Activated T-cell treated with anti-CD3 and anti-CD28 coated beads, Interleukin-2, amount 50 U/mL, for 4 hours (primary cell): ENCODE results near the gene CLMN. TPM values are rescaled to one million over a fixed set of nuclear protein-coding genes. Genes with fewer than 3 reads are reported as not detected.

Experiments
- ATAC-seq, 2 donors: fragments of 200-7000 bp; cut with Tn5 transposase; one replicate each; pipeline ENCODE4 v1.10.0; 2021
- DNase-seq: peaks from one replicate; pipeline ENCODE4 v3.0.0-alpha.2; 2020
- H3K27me3 Mint-ChIP-seq: one replicate; pipeline ENCODE4 v1.8.0; 2021; ENCODE audit warnings: low read depth, mixed read lengths
- H3K36me3 Mint-ChIP-seq: one replicate; pipeline ENCODE4 v1.8.0; 2022; ENCODE audit warnings: mixed read lengths; ENCODE audit not compliant: insufficient read depth
- H3K4me1 Mint-ChIP-seq: one replicate; pipeline ENCODE4 v1.8.0; 2021; ENCODE audit warnings: low read depth, mixed read lengths
- H3K4me3 Mint-ChIP-seq: one replicate; pipeline ENCODE4 v1.8.0; 2021; ENCODE audit warnings: mild to moderate bottlenecking, moderate library complexity, mixed read lengths
- H3K9me3 Mint-ChIP-seq: one replicate; pipeline ENCODE4 v1.8.0; 2021; ENCODE audit warnings: mixed read lengths
- total RNA-seq, 3 donors: library from RNA; stranded (reverse); gene quantifications; one replicate each; pipeline ENCODE4 v1.2.1, GENCODE V29; 2021

The CLMN gene, protein sequence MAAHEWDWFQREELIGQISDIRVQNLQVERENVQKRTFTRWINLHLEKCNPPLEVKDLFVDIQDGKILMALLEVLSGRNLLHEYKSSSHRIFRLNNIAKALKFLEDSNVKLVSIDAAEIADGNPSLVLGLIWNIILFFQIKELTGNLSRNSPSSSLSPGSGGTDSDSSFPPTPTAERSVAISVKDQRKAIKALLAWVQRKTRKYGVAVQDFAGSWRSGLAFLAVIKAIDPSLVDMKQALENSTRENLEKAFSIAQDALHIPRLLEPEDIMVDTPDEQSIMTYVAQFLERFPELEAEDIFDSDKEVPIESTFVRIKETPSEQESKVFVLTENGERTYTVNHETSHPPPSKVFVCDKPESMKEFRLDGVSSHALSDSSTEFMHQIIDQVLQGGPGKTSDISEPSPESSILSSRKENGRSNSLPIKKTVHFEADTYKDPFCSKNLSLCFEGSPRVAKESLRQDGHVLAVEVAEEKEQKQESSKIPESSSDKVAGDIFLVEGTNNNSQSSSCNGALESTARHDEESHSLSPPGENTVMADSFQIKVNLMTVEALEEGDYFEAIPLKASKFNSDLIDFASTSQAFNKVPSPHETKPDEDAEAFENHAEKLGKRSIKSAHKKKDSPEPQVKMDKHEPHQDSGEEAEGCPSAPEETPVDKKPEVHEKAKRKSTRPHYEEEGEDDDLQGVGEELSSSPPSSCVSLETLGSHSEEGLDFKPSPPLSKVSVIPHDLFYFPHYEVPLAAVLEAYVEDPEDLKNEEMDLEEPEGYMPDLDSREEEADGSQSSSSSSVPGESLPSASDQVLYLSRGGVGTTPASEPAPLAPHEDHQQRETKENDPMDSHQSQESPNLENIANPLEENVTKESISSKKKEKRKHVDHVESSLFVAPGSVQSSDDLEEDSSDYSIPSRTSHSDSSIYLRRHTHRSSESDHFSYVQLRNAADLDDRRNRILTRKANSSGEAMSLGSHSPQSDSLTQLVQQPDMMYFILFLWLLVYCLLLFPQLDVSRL
- 1 to 10 TPM in 1 of 3 donors, under 1 TPM in 2; 0.71 to 1.3 (median 0.71) TPM for total RNA-seq

DNA sequence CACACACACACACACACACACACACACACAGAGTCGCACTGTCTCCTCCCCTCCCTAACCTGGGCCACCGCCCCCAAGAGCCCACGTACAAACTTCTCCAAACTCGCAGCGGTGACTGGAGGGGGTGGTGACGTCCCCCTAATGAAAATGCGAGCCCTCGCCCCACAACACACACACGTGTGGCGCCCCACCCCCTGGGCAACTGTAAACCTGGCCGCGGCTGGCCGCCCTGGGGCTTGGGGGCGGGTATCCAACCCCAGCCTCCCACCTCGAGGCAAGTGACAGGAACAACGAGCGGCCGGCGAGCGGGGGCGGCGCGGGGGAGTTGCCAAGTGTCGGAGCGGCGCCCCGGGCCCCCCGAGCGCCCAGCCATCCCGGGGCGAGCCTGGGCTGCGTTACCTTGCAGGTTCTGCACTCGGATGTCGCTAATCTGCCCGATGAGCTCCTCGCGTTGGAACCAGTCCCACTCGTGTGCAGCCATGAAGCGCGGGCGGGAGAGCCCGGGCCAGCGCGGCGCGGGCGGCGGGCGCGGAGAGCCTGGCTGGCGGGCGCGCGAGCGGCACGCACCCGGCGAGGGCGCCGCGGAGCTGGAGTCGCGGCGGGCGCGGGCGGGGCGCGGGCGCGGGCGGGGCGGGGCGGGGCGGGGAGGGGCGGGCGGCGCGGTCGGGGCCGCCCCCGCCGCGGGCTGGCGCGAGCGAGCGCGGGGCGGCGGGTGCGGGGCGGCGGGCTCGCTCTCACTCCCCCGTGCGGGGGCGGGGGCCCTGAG is at the start of gene CLMN:
TSS of gene CLMN (minus strand) at position 597 of the 766 bp plus-strand sequence. CDS start at position 481, 116 bp downstream.
- H3K4me3 Mint-ChIP-seq, result peak within 1 kb of the TSS; percentile 77
- DNase-seq (peak; percentile 14), ATAC-seq (peak; percentile 63 to 65)
- no peaks in the 10 kb centered on the region for H3K36me3 Mint-ChIP-seq
- peaks cover 28% of the 10 kb centered on the region for H3K27me3 Mint-ChIP-seq
- H3K4me1 Mint-ChIP-seq, result peaks cover 13% of the 10 kb centered on the region
- H3K9me3 Mint-ChIP-seq, result no peaks in the 10 kb centered on the region

DNA sequence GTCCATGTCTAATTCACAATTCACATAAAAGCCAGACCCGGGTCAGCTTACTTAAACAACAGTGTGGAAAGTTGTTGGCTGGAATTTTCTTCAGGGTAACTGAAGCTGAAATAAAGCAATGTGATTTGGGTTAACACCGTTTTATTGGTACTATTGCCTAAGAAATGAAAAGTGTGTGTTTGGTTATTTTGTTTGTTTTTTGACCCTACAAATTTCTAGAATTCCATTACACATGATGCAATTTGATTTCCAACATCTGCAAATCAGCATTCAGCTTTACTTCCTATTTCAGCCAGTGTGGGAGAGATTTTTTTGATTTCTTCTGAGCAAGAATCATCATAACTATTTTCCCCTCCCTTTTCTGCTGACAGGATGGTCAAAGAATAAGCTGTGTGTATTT is 45.7 kb upstream of the CLMN start:
- Mint-ChIP-seq H3K36me3 (no peaks in the 10 kb centered on the region), H3K27me3 (peaks cover 28% of the 10 kb centered on the region), H3K4me3 (no peak overlapping the region), H3K4me1 (no peaks in the 10 kb centered on the region), H3K9me3 (no peaks in the 10 kb centered on the region)
- ATAC-seq (no peak), DNase-seq (no peak)

DNA sequence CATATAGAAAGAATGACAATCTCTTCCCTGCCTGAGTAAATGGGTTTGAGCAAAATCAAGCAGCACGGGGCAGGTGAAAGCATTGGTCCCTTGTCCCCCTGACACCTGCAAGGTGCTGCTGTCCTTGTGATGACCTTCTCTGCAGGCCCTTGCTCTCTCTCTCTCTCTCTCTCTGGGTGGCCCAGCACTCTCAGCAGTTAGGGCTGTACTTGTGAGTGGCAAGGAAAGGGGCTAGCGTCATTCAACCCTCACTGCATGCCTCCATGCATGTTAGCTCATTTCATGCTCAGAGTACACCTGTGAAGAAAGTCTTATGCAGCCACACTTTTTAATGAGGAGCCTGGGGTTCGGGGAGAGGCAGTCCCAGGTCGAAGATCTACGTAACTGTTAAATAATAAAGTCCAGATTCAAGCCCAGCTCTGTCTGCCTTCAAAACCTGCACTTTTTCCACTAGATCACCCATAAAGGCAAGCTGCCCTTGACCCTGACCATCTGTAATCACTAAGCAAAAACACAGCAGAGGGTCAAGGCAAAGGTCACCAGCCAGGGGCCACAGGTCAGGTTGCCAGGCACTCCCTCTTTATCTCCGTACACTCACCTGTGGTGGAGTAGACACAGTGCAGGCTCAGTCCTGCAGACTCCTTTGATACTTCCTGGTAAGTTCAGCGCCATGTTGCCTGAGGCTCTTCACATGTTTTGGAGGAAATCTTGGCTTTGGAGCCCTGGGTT is 44.9 kb upstream of the CLMN start:
- Mint-ChIP-seq H3K27me3 (peaks cover 30% of the 10 kb centered on the region), H3K4me3 (no peak overlapping the region), H3K4me1 (no peaks in the 10 kb centered on the region), H3K36me3 (no peaks in the 10 kb centered on the region), H3K9me3 (no peaks in the 10 kb centered on the region)
- ATAC-seq, result no peak
- no peak for DNase-seq

DNA sequence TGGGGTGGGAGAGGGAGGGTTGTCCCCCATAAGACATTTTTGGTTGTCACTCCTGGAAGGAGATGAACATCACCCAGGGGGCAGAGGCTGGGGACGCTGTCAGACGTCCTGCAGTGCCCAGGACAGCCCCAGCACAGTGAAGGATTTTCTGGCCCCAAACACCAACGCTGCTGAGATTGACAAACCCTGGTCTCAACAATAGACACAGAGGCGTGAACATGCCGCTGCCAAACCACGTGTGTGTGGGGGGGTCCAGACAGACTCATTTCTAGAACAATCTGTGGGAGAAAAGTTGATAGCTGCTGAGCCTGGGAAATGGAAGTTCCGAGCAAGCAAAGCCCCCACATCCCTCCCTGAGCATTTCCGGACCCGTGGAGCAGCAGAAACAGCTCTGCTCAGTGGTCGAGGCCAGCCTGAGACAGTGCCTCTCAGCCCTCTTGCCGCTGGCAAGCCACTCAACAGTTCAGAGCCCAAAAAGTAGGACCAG is 43.8 kb upstream of the CLMN start:
- DNase-seq, result no peak
- H3K36me3 Mint-ChIP-seq, result no peaks in the 10 kb centered on the region
- H3K27me3 Mint-ChIP-seq, result peaks cover 34% of the 10 kb centered on the region
- no peaks in the 10 kb centered on the region for H3K9me3 Mint-ChIP-seq
- no peak for ATAC-seq
- no peaks in the 10 kb centered on the region for H3K4me1 Mint-ChIP-seq
- H3K4me3 Mint-ChIP-seq, result no peak overlapping the region

DNA sequence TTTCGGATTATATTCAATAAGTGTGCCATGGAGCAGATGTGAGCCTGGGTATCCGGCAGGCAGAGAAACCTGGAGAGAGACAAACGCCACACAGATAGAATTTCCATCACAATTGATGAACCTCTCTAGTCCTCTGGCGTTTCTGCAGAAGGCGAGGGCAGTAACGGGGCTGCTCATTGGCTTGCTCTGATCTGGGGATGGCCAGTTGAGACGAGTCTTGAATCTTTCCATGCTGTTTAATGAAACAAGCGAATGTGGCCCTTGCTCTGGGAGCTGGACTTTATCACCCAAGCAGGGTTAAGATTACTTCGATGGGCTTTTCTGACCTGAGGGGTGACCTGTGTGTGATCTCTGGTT is 42.4 kb upstream of the CLMN start:
- H3K27me3 Mint-ChIP-seq, result peaks cover 34% of the 10 kb centered on the region
- no peaks in the 10 kb centered on the region for H3K9me3 Mint-ChIP-seq
- DNase-seq, result no peak
- no peaks in the 10 kb centered on the region for H3K4me1 Mint-ChIP-seq
- ATAC-seq, result no peak
- H3K4me3 Mint-ChIP-seq, result no peak overlapping the region
- H3K36me3 Mint-ChIP-seq, result no peaks in the 10 kb centered on the region

DNA sequence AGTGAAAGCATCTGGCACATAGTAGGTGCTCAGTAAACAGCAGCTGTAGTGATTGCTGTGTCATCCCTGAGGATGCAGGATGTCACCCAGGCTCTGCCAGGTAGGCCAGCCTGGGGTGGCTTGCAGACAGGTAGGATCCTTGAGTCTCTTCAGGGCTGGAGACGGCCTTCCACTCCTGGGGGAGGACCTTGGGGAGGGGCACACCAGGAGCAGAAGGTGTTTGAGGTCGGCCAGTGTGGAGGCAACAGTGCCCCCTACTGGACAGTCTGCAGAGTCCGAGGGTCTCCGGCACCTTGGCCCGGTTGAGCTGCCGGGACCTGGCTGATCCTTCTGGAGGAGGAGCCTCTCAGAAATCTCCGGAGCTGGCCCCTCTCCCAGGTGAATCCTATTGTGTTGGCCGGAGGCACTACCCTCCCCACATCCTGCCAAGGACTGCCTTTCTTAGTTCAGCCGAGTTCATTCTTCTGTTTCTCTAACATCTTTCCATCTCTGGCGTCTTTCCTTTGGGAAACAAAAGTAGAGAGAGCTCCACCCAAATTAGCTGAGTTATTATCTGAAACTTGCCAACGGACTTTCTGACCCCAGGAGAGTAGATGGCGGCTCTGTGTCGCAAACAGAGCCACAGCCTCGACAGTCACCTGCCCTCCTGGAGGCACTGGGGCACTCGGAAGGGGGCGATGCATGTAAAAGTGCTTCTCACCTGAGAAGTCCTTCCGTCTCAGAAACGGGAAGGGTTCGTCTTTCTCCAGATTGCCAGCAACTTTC is 41.8 kb upstream of the CLMN start:
- no peaks in the 10 kb centered on the region for H3K4me1 Mint-ChIP-seq
- no peaks in the 10 kb centered on the region for H3K36me3 Mint-ChIP-seq
- no peak overlapping the region for H3K4me3 Mint-ChIP-seq
- H3K9me3 Mint-ChIP-seq, result no peaks in the 10 kb centered on the region
- ATAC-seq (peak in 1 of 2 donors; percentile 63), DNase-seq (no peak)
- H3K27me3 Mint-ChIP-seq, result peaks cover 33% of the 10 kb centered on the region

DNA sequence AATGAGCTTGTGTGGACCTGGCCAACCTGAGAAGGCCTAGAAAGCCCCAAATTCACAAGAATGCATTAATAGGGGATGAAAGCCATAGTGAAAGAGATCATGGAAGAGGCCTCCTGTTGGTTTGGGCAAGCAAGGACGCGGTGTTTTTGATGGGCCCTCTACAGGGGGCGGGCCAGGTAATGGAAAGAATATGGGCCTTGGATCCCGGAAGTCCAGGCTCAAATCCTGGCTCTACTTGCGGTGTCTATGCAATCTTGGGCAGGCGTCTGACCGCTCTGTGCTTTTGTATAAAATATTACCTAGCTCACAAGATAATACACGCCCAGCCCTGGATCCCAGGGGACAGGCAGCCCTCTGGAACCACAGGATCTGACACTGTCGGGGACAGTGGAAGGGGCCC is 41.1 kb upstream of the CLMN start:
- no peak for DNase-seq
- Mint-ChIP-seq H3K4me1 (no peaks in the 10 kb centered on the region), H3K27me3 (peaks cover 31% of the 10 kb centered on the region), H3K4me3 (no peak overlapping the region), H3K36me3 (no peaks in the 10 kb centered on the region), H3K9me3 (no peaks in the 10 kb centered on the region)
- no peak for ATAC-seq

DNA sequence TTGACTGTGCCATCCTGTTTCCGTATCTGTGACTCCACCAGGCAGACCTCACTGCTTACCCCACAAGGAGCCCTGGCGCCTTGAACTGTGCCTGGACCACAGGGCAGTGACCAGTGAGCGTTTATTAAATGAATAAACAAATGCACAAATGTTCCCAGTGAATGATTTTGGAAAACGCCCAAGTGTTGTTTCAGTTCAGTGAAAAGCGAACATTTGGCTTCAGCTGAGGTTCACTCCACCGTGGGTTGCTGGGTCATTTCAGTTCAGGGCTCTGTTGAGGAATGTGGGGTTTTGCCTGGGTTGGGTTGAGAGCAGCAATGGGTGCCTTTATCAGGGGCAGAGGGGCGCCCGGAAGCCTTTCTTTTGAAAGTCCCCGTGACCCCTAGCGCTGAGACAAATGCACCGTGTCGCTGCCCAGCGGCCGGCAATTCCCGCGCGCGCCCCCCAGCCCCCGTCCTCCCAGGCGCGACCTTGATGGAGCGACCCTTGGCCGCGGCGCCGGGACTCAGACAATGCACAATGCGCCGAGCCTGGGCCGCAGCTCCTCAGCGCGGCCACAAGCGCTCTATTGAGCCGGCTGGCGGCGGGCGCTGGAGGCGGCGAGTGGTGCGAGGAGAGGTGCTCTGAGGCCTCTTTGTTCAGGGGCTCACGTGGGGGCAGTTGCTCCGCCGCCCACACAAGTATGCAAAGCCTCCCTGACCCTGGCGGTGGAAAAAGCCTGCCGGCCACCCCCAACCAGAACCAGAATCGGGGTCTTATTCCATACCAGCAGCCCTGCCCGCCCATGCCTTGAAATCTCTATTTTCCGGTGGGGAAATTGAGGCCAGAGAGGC is 40.5 kb upstream of the CLMN start:
- DNase-seq (no peak), ATAC-seq (no peak)
- Mint-ChIP-seq H3K4me3 (no peak overlapping the region), H3K4me1 (no peaks in the 10 kb centered on the region), H3K9me3 (no peaks in the 10 kb centered on the region), H3K27me3 (peaks cover 31% of the 10 kb centered on the region), H3K36me3 (no peaks in the 10 kb centered on the region)

DNA sequence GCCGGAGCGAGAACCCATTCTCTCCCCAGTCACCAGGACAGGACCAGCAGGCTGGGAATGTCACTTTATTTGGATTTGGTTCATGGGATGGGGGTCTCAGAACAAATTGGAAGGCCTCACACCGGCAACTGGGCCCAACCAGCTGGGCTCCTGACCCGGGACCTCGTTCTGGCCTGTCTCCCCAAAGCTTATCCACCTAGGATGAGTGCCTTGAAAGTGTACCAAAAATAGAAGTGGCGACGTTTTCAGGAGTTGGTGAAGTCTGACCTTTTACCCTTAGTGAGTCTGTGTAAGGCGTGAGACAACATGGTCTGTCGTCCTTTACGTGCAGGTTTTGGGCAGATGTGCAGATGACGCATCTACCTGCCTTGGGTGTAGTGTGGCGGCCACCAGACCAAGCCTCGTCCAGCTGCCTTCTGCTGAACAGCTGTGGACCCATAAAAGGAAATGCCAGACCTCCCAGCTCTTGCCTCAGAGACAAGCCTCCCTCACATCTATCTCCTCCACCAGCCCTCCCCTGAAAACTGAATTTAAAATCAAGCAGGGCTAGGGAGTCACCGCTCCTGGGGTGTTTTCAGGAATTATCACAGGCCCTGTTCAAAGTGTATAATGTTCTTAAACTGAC is 36.6 kb upstream of the CLMN start:
- no peaks in the 10 kb centered on the region for H3K4me1 Mint-ChIP-seq
- peaks cover 19% of the 10 kb centered on the region for H3K27me3 Mint-ChIP-seq
- H3K4me3 Mint-ChIP-seq, result no peak overlapping the region
- no peaks in the 10 kb centered on the region for H3K36me3 Mint-ChIP-seq
- ATAC-seq, result no peak
- DNase-seq, result no peak
- H3K9me3 Mint-ChIP-seq, result peaks cover 11% of the 10 kb centered on the region

DNA sequence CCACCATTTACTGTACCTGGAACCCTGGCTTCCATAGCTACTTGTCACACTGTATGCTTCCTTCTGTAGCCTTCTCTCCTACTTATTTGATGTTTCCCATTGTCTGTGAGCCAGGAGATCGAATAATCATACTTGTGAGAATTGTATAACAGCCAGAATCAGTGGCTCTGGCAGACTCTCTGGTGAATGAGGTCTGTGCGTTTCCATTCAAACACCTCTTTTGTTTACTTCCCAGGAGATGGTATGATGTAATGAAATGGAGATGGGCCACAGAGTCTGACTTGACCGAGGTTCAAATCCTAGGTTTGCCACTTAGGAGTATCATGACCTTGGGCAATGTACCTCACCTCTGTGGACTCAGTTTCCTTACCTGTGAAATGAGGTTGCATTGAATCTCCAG is 35.7 kb upstream of the CLMN start:
- Mint-ChIP-seq H3K4me1 (no peaks in the 10 kb centered on the region), H3K36me3 (no peaks in the 10 kb centered on the region), H3K4me3 (no peak overlapping the region)

DNA sequence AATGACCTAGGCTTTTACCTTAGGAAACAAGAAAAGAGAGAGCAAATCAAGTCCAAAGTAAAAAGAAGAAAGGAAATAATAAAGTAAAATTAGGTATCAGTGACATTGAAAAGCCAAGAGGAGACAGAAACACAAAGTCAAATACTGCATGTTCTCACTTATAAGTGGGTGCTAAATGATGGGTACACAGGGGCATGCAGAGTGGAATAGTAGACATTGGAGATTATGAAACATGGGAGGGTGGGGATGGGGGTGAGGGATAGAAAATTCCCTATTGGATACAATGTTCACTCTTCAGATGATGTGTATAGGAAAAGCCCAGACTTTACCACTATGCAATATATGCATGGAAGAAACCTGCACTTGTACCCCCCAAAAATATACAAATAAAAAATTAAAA is 35.1 kb upstream of the CLMN start:
- Mint-ChIP-seq H3K36me3 (no peaks in the 10 kb centered on the region), H3K4me3 (no peak overlapping the region)

More for the DNA sequence above, 35.7 kb upstream of the CLMN start:
- ATAC-seq (no peak), DNase-seq (no peak)
- peaks cover 11% of the 10 kb centered on the region for H3K9me3 Mint-ChIP-seq
- peaks cover 15% of the 10 kb centered on the region for H3K27me3 Mint-ChIP-seq

DNA sequence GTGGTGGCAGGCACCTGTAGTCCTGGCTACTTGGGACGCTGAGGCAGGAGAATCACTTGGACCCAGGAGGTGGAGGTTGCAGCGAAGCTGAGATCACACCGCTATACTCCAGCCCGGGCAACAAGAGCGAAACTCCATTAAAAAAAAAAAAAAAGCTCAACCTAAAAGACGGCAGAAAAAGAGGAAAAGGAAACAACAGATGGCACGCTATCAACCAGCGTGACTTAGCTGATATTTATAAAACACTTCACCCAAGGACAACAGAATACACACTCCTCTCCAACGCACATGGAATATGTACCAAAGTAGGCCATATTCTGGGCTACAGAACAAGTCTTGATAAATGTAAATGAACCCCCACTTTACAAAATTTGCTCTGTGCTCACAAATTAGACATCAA is 34.0 kb upstream of the CLMN start:
- ATAC-seq (no peak), DNase-seq (no peak)
- H3K9me3 Mint-ChIP-seq, result peaks cover 11% of the 10 kb centered on the region
- H3K4me1 Mint-ChIP-seq, result no peaks in the 10 kb centered on the region
- H3K4me3 Mint-ChIP-seq, result no peak overlapping the region
- H3K27me3 Mint-ChIP-seq, result peaks cover 18% of the 10 kb centered on the region
- no peaks in the 10 kb centered on the region for H3K36me3 Mint-ChIP-seq

More for the DNA sequence above, 35.1 kb upstream of the CLMN start:
- peaks cover 18% of the 10 kb centered on the region for H3K27me3 Mint-ChIP-seq
- DNase-seq (no peak), ATAC-seq (no peak)
- no peaks in the 10 kb centered on the region for H3K4me1 Mint-ChIP-seq
- peaks cover 11% of the 10 kb centered on the region for H3K9me3 Mint-ChIP-seq
